ENCODE data around the gene TRNAU1AP. TPM values are rescaled to one million over a fixed set of nuclear protein-coding genes. Genes with fewer than 3 reads are reported as not detected.

The TRNAU1AP gene
- total and polyA plus RNA-seq, 2 of the 13 experiments (the other 11 are each of a cell fraction or from before 2014, with no cell fraction given), result 29.0 to 42.9 TPM

GRCh38 chr1:28507646-28508434 is 45.0 kb upstream of the TRNAU1AP start (continued):
- TF ChIP-seq ZNF615 (CRISPR knock-in tag; IDR thresholded peaks at IDR 0.05; ENCODE audit: borderline replicate concordance) (0 out of 2 replicates have a peak, but pooled peaks have one; percentile 9), ZNF563 (CRISPR knock-in tag; IDR thresholded peaks at IDR 0.05) (0 out of 2 replicates have a peak, but pooled peaks have one; percentile 27), BHLHE40 (IDR thresholded peaks at IDR 0.05; ENCODE audit: low read length) (no peak)
- TF ChIP-seq, protein P1, sequence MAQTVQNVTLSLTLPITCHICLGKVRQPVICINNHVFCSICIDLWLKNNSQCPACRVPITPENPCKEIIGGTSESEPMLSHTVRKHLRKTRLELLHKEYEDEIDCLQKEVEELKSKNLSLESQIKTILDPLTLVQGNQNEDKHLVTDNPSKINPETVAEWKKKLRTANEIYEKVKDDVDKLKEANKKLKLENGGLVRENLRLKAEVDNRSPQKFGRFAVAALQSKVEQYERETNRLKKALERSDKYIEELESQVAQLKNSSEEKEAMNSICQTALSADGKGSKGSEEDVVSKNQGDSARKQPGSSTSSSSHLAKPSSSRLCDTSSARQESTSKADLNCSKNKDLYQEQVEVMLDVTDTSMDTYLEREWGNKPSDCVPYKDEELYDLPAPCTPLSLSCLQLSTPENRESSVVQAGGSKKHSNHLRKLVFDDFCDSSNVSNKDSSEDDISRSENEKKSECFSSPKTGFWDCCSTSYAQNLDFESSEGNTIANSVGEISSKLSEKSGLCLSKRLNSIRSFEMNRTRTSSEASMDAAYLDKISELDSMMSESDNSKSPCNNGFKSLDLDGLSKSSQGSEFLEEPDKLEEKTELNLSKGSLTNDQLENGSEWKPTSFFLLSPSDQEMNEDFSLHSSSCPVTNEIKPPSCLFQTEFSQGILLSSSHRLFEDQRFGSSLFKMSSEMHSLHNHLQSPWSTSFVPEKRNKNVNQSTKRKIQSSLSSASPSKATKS (CRISPR knock-in tag; IDR thresholded peaks at IDR 0.05), result 0 out of 2 replicates have a peak, but pooled peaks have one; percentile 18

- WGBS (ENCODE audit: low lambda C conversion rate), result 23% methylated on average over 5 of the region's 5 CpGs
- in situ Hi-C loops (cut with HindIII; ENCODE audit: extremely low pct_ligation_motif_present, low pct_unique_long_range_greater_than_20kb) (no loop called here), intact Hi-C loops (cut with micrococcal nuclease; ENCODE audit: unreplicated experiment) (no loop called here)
- BruUV-seq (replicated peaks), result no TSS peak
- no peaks in the 10 kb centered on the region for H3K9me3 ChIP-seq (ENCODE audit: low read length)
- FAIRE-seq (no peak), DNase-seq (ENCODE audit: low spot score) (no peak), ATAC-seq (no peak)
- no peaks in the 10 kb centered on the region; a peak in 1 of 5 replicates for H3K27me3 ChIP-seq (ENCODE audit: control insufficient read depth in 1 of 2, insufficient read depth in 2 of 2, low read length in 2 of 2)
- peak overlapping the region; percentile 95 to 97 (median 96) for H3K4me3 ChIP-seq (replicated peaks in 1 of 3; ENCODE audit: insufficient read depth in 1 of 3, low read depth in 2 of 3, low read length in 3 of 3)
- ChIA-PET CTCF (ENCODE audit: low intra/inter-chr PET ratio, low total read pairs) (no interaction called here), POLR2A (interaction anchor here (1.0 to 5.8 kb wide), 12 partner anchors 10 to 260 kb away, joined by 3 to 62 read pairs (median 3); partner anchors contain the start of genes RNU11, TAF12 and YTHDF2)
- H3K9ac ChIP-seq (ENCODE audit: insufficient read depth, low read depth, low read length), result peak overlapping the region; percentile 99
- peaks cover 11 to 52% of the 10 kb centered on the region in 2 experiments for H3K36me3 ChIP-seq (replicated peaks in 1 of 2; ENCODE audit: control insufficient read depth in 1 of 2, insufficient read depth in 2 of 2, low read length in 2 of 2)
- peak; percentile 92; the same call in 1 of the 2 replicates for TF ChIP-seq SSRP1 (CRISPR knock-in tag; IDR thresholded peaks at IDR 0.05)
- TF ChIP-seq PAF1 (CRISPR knock-in tag; IDR thresholded peaks at IDR 0.05), result peak; percentile 95
- peak; percentile 99 for TF ChIP-seq RBM22 (optimal IDR thresholded peaks at IDR 0.05; ENCODE audit: low read length)
- TF ChIP-seq ATF4 (CRISPR knock-in tag; IDR thresholded peaks at IDR 0.05), result 0 out of 4 replicates have a peak, but pooled peaks of 1 of the 2 experiments have one; percentile 10
- 0 out of 2 replicates have a peak, but pooled peaks have one; percentile 28 for TF ChIP-seq POLR2AphosphoS5 (IDR thresholded peaks at IDR 0.05; ENCODE audit: low read depth, low read length)
- TF ChIP-seq RNF2 (conservative IDR thresholded peaks at IDR 0.05; ENCODE audit: low read depth), result no peak
- peak; percentile 66; the same call in 1 of the 2 replicates for TF ChIP-seq TGIF2 (CRISPR knock-in tag; IDR thresholded peaks at IDR 0.05)
- no peak for TF ChIP-seq ZNF678 (CRISPR knock-in tag; IDR thresholded peaks at IDR 0.05)
- peak; percentile 61 to 68; a peak in 3 of 4 replicates for TF ChIP-seq POLR2A (IDR thresholded peaks at IDR 0.05; ENCODE audit: insufficient read depth in 1 of 2, low read depth in 2 of 2, low read length in 2 of 2)
- peak; percentile 82 for TF ChIP-seq RBFOX2 (IDR thresholded peaks at IDR 0.05; ENCODE audit: low read depth, low read length)
- no peak for TF ChIP-seq NONO (IDR thresholded peaks at IDR 0.05)
- TF ChIP-seq NONO (CRISPR knock-in tag; conservative IDR thresholded peaks at IDR 0.05), result 0 out of 2 replicates have a peak, but pooled peaks have one; percentile 11
- TF ChIP-seq ZNF335 (CRISPR knock-in tag; IDR thresholded peaks at IDR 0.05), result no peak
- TF ChIP-seq ZC3H13 (CRISPR knock-in tag; IDR thresholded peaks at IDR 0.05), result peak; percentile 45; the same call in 1 of the 2 replicates
- no peak for TF ChIP-seq ZSCAN9 (CRISPR knock-in tag; IDR thresholded peaks at IDR 0.05; ENCODE audit: borderline replicate concordance)
- peak; percentile 52 for TF ChIP-seq POLR2G (IDR thresholded peaks at IDR 0.05; ENCODE audit: low read depth, low read length)
- peak overlapping the region; percentile 88 for H3K4me2 ChIP-seq (ENCODE audit: low read depth, low read length)
- peaks cover 50% of the 10 kb centered on the region for H3K4me1 ChIP-seq (ENCODE audit: insufficient read depth, low read length)
- H4K20me1 ChIP-seq (ENCODE audit: insufficient read depth, low read length), result peaks cover 47% of the 10 kb centered on the region
- no peak overlapping the region for H2AFZ ChIP-seq (ENCODE audit: low read length)
- peaks cover 49% of the 10 kb centered on the region for H3K79me2 ChIP-seq (ENCODE audit: insufficient read depth, low read length)
- peak overlapping the region; percentile 86 for H3K27ac ChIP-seq (ENCODE audit: extremely low read length, insufficient read depth, low read length)
These were observed 44.5 kb upstream of the TRNAU1AP start for GRCh38 chr1:28508435-28508754.
